ENCODE data around the gene FBXO31. TPM values are rescaled to one million over a fixed set of nuclear protein-coding genes. Genes with fewer than 3 reads are reported as not detected.

The FBXO31 gene
- total and polyA plus RNA-seq, 5 donors from 2014 or later = 18.8 to 35.5 (median 27.8) TPM

DNA sequence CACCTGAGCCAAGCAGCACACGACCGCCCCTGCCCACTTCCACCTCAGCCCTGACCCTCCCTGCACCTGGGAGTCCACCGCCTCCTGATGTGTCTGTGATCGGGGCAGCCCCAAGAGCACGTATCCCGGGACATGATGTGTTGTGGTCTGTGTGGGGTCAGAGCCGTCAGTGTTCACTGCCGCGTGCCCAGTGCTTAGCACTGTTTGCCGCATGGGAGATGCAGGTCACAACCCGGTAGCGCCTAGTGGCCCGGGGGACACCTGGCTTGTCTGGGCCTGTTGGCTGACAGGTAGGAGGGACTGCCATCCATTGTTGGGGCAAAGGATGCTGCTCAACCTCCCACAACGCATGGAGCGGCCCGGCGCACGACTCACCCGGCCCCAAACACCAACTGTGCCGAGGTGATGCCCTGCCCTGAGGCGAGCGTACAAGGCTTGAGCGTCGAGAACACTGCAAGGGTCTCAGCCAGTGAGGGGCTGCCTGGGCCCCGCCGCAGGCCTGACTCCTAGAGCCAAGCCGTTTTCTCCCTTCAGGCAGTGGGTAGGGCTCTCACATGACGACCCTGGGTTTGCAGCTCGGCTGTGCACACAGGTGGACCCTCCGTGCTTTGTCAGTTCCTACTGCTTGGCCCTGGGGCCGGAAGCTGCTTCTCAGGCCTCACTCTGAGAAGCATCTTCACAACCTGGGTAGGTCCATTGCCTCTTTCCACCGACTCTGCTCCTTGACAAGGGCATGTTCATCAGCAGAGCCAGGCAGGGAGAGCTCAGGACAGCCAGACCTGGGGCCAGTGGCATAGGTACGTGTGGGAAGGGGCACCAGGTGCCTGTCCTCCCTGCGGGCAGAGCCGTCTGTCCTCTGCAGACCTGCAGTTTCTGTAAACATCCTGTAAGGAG, 60.5 kb downstream of the FBXO31 start:
- H3K4me1 Mint-ChIP-seq = peaks cover 5 to 19% (median 9%) of the 10 kb centered on the region in 4 donors
- no peaks in the 10 kb centered on the region for H3K27me3 ChIP-seq (ENCODE audit: control insufficient read depth, insufficient read depth, low read length)
- no peak overlapping the region for H3K4me3 Mint-ChIP-seq
- no peak for DNase-seq
- no peak for ATAC-seq (ENCODE audit: low read depth in 2 of 2)
- H3K4me1 ChIP-seq (ENCODE audit: control insufficient read depth, insufficient read depth, low read length, poor library complexity, severe bottlenecking) = peaks cover 14% of the 10 kb centered on the region
- no peak overlapping the region for H3K4me3 ChIP-seq (ENCODE audit: low read depth, low read length)
- no peaks in the 10 kb centered on the region for H3K9me3 Mint-ChIP-seq
- H3K9me3 ChIP-seq (ENCODE audit: control insufficient read depth in 2 of 2, low read length in 2 of 2) = no peaks in the 10 kb centered on the region
- peaks cover 3% of the 10 kb centered on the region for H3K36me3 Mint-ChIP-seq
- no peak overlapping the region for H3K27ac Mint-ChIP-seq
- no peaks in the 10 kb centered on the region for H3K27me3 Mint-ChIP-seq
- H3K36me3 ChIP-seq (ENCODE audit: control insufficient read depth, insufficient read depth, low read length) = peaks cover 4% of the 10 kb centered on the region
- no peak overlapping the region for H3K27ac ChIP-seq (ENCODE audit: insufficient read depth, low read length, poor library complexity, severe bottlenecking)

DNA sequence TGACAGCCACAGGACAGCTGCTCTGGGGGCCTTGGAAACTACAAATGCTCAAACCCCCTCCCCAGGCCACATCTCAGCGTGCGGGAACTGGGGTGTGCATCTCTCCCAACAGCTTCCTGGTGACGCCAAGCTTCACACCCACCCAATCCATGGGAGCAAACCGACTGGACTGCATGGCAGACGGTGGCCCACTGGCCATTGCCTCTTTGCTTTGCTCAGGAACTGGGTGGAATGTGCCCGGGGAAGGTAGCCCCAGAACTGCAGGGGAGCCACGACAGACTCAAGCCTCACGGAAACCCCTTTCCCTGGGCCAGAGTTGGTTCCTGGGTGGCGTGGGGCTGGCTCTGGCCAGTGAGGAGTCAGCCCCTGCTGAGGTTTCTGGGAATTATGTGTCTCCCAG, 61.2 kb downstream of the FBXO31 start:
- H3K4me3 Mint-ChIP-seq = no peak overlapping the region
- Histone ChIP-seq H3K27ac (ENCODE audit: insufficient read depth, low read length, poor library complexity, severe bottlenecking) (no peak overlapping the region), H3K9me3 (ENCODE audit: control insufficient read depth in 2 of 2, low read length in 2 of 2) (no peaks in the 10 kb centered on the region), H3K36me3 (ENCODE audit: control insufficient read depth, insufficient read depth, low read length) (peaks cover under 1% of the 10 kb centered on the region), H3K4me3 (ENCODE audit: low read depth, low read length) (no peak overlapping the region), H3K4me1 (ENCODE audit: control insufficient read depth, insufficient read depth, low read length, poor library complexity, severe bottlenecking) (peaks cover 20% of the 10 kb centered on the region), H3K27me3 (ENCODE audit: control insufficient read depth, insufficient read depth, low read length) (no peaks in the 10 kb centered on the region)
- H3K4me1 Mint-ChIP-seq = peaks cover 7 to 25% (median 14%) of the 10 kb centered on the region in 4 donors
- H3K27me3 Mint-ChIP-seq = no peaks in the 10 kb centered on the region
- DNase-seq = no peak
- ATAC-seq (ENCODE audit: low read depth in 2 of 2) = no peak
- no peaks in the 10 kb centered on the region for H3K9me3 Mint-ChIP-seq
- H3K36me3 Mint-ChIP-seq = no peaks in the 10 kb centered on the region
- no peak overlapping the region for H3K27ac Mint-ChIP-seq

DNA sequence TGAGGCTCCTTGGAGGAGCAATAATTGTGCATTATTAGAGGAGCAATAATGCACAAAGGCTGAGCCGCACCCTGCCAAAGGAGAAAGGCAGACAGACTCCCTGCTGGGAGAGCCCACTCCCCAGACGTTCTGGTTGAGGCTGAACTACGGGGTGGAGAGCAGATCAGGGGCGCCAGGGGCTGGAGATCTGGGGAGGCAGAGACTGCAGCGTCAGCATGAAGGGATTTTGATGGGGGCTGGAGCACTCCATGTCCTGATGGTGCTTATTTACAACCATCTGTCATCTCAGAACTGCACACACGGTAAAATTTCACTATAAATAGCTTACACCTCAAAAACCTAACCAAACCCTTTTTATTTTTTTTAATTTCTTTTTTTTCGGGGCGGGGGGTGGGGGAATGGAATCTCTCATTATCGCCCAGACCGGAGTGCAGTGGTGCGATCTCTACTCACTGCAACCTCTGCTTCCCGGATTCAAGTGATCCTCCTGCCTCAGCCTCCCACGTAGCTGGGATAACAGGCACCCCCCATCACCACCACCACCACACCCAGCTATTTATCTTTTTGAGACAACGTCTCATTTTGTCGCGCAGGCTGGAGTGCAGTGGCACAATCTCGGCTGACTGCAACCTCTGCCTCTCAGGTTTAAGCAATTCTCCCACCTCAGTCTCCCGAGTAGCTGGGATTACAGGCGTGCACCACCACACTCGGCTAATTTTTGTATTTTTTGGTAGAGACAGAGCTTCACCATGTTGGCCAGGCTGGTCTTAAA, 62.1 kb downstream of the FBXO31 start:
- Histone ChIP-seq H3K4me1 (ENCODE audit: control insufficient read depth, insufficient read depth, low read length, poor library complexity, severe bottlenecking) (peaks cover 22% of the 10 kb centered on the region), H3K27me3 (ENCODE audit: control insufficient read depth, insufficient read depth, low read length) (no peaks in the 10 kb centered on the region), H3K9me3 (ENCODE audit: control insufficient read depth in 2 of 2, low read length in 2 of 2) (no peaks in the 10 kb centered on the region), H3K36me3 (ENCODE audit: control insufficient read depth, insufficient read depth, low read length) (no peaks in the 10 kb centered on the region), H3K4me3 (ENCODE audit: low read depth, low read length) (no peak overlapping the region), H3K27ac (ENCODE audit: insufficient read depth, low read length, poor library complexity, severe bottlenecking) (no peak overlapping the region)
- H3K36me3 Mint-ChIP-seq = no peaks in the 10 kb centered on the region
- H3K4me1 Mint-ChIP-seq = peaks cover 7 to 31% (median 17%) of the 10 kb centered on the region in 4 donors
- H3K9me3 Mint-ChIP-seq = no peaks in the 10 kb centered on the region
- DNase-seq (no peak), ATAC-seq (ENCODE audit: low read depth in 2 of 2) (no peak)
- H3K4me3 Mint-ChIP-seq = no peak overlapping the region
- no peaks in the 10 kb centered on the region for H3K27me3 Mint-ChIP-seq
- peak overlapping the region in 1 of 3 donors; percentile 79 for H3K27ac Mint-ChIP-seq

DNA sequence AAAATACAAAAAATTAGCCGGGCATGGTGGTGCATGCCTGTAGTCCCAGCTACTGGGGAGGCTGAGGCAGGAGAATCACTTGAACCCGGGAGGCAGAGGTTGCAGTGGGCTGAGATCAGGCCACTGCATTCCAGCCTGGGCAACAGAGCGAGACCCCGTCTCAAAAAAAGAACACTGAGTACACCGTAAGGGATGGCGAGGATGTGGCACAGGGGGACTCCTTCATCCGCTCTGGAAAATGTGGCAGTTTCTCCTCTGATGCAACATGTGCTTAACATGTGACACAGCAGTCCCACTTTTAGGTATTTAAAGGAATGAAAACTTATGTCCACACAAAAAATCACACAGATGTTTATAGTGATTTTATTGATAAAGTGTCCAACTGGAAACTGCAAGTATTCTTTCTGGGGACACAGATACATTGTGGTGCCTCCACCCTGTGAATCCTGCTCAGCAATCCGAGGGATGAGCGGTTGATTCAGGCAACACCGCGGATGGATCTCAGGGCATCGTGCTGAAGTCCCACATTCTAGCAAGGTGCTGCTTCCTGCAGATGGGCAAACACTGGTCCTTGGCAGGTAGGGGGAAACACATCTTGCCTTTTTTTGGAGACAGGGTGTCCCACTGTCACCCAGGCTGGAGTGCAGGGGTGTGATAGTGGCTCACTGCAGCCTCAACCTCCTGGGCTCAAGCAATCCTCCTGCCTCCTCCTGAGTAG, 62.9 kb downstream of the FBXO31 start:
- H3K4me1 Mint-ChIP-seq = peaks cover 7 to 29% (median 18%) of the 10 kb centered on the region in 4 donors
- H3K36me3 ChIP-seq (ENCODE audit: control insufficient read depth, insufficient read depth, low read length) = no peaks in the 10 kb centered on the region
- H3K9me3 Mint-ChIP-seq = no peaks in the 10 kb centered on the region
- no peak overlapping the region for H3K27ac ChIP-seq (ENCODE audit: insufficient read depth, low read length, poor library complexity, severe bottlenecking)
- H3K9me3 ChIP-seq (ENCODE audit: control insufficient read depth in 2 of 2, low read length in 2 of 2) = no peaks in the 10 kb centered on the region
- no peaks in the 10 kb centered on the region for H3K27me3 Mint-ChIP-seq
- H3K36me3 Mint-ChIP-seq = no peaks in the 10 kb centered on the region
- H3K4me3 ChIP-seq (ENCODE audit: low read depth, low read length) = no peak overlapping the region
- peaks cover 24% of the 10 kb centered on the region for H3K4me1 ChIP-seq (ENCODE audit: control insufficient read depth, insufficient read depth, low read length, poor library complexity, severe bottlenecking)
- H3K27me3 ChIP-seq (ENCODE audit: control insufficient read depth, insufficient read depth, low read length) = no peaks in the 10 kb centered on the region
- H3K27ac Mint-ChIP-seq = no peak overlapping the region
- DNase-seq = no peak
- ATAC-seq (ENCODE audit: low read depth in 2 of 2) = no peak
- peak overlapping the region in 1 of 4 donors; percentile 21 for H3K4me3 Mint-ChIP-seq

DNA sequence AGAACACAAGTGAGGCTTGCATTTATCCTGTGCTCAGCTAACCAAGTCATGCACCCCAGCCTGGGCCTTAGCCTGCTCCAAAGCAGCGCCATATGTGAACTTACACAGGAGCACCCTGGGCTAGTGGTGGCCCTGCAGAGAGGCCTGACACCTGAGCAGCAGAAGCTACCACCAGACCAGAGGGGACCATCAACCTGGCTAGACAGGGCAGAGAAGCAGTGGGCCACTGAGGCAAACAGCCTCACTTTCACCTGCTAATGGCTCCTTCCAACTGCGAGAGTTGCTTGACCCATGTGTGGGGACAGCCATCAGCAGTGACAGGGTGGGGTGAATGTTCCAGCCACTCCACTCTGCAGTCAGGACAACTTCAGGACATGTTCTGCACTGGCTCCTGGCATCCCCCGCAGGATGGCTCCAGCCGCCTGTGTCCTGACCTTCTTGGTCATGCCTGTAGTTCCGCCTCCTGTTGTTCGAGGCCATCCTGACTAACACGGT, 63.5 kb downstream of the FBXO31 start:
- no peak overlapping the region for H3K27ac ChIP-seq (ENCODE audit: insufficient read depth, low read length, poor library complexity, severe bottlenecking)
- H3K27ac Mint-ChIP-seq = no peak overlapping the region
- no peaks in the 10 kb centered on the region for H3K36me3 ChIP-seq (ENCODE audit: control insufficient read depth, insufficient read depth, low read length)
- no peak for ATAC-seq (ENCODE audit: low read depth in 2 of 2)
- H3K27me3 ChIP-seq (ENCODE audit: control insufficient read depth, insufficient read depth, low read length) = no peaks in the 10 kb centered on the region
- no peaks in the 10 kb centered on the region for H3K36me3 Mint-ChIP-seq
- peaks cover 7 to 27% (median 18%) of the 10 kb centered on the region in 4 donors for H3K4me1 Mint-ChIP-seq
- DNase-seq = no peak
- no peak overlapping the region for H3K4me3 ChIP-seq (ENCODE audit: low read depth, low read length)
- H3K4me3 Mint-ChIP-seq = no peak overlapping the region
- no peaks in the 10 kb centered on the region for H3K27me3 Mint-ChIP-seq
- H3K9me3 Mint-ChIP-seq = no peaks in the 10 kb centered on the region
- no peaks in the 10 kb centered on the region for H3K9me3 ChIP-seq (ENCODE audit: control insufficient read depth in 2 of 2, low read length in 2 of 2)
- peaks cover 24% of the 10 kb centered on the region for H3K4me1 ChIP-seq (ENCODE audit: control insufficient read depth, insufficient read depth, low read length, poor library complexity, severe bottlenecking)

DNA sequence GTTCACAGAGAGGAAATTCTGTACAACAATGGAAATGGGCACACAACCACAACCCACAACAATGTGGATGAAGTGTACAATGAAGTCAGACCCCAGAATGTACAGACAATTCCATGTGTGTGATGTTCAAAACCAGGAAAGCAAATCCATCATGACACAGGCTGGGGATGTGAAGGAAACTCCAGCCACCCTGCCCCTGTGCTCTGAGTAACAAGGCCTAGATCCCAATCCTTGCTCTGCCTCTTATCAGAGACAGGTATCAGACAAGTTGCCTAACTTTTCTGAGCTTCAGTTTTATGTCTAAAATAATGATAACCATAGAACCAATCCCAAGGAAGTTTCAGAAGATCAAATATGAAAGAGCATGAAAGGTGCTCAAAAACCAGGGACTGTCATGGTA, 64.6 kb downstream of the FBXO31 start:
- Mint-ChIP-seq H3K27me3 (no peaks in the 10 kb centered on the region), H3K4me3 (peak overlapping the region; percentile 89 to 97 (median 94)), H3K27ac (peak overlapping the region in 2 of 3 donors; percentile 91 to 98), H3K36me3 (no peaks in the 10 kb centered on the region), H3K4me1 (peaks cover 7 to 23% (median 16%) of the 10 kb centered on the region in 4 donors), H3K9me3 (no peaks in the 10 kb centered on the region)
- H3K27ac ChIP-seq (ENCODE audit: insufficient read depth, low read length, poor library complexity, severe bottlenecking) = no peak overlapping the region
- ATAC-seq (ENCODE audit: low read depth in 2 of 2) (no peak), DNase-seq (no peak)
- H3K27me3 ChIP-seq (ENCODE audit: control insufficient read depth, insufficient read depth, low read length) = no peaks in the 10 kb centered on the region
- H3K36me3 ChIP-seq (ENCODE audit: control insufficient read depth, insufficient read depth, low read length) = no peaks in the 10 kb centered on the region
- H3K9me3 ChIP-seq (ENCODE audit: control insufficient read depth in 2 of 2, low read length in 2 of 2) = no peaks in the 10 kb centered on the region
- no peak overlapping the region for H3K4me3 ChIP-seq (ENCODE audit: low read depth, low read length)
- peaks cover 18% of the 10 kb centered on the region for H3K4me1 ChIP-seq (ENCODE audit: control insufficient read depth, insufficient read depth, low read length, poor library complexity, severe bottlenecking)

All from CD4-positive, CD25-positive, alpha-beta regulatory T cell (primary cell).